Effector memory CD8-positive, alpha-beta T cell (primary cell): ENCODE data around the gene SLC2A4.
A peak's percentile ranks its signal among the peaks of the same experiment; 100 is the strongest.

Experiments
- ATAC-seq: fragments of 150-1000 bp; cut with Tn5 transposase; replicated peaks from 2 replicates; pipeline ENCODE4 v1.10.0; 2021; ENCODE audit warnings: mild to moderate bottlenecking, moderate library complexity
- DNase-seq, 3 experiments: peaks; one replicate each; pipeline ENCODE4 v3.0.0; 2021
- H3K27ac Mint-ChIP-seq, 2 donors: one replicate each; pipeline ENCODE4 v1.8.0; 2022; ENCODE audit warnings: mild to moderate bottlenecking in 2 of 2, mixed read lengths in 2 of 2, moderate library complexity in 2 of 2
- H3K27me3 Mint-ChIP-seq, 2 donors: one replicate each; pipeline ENCODE4 v1.8.0; 2022; ENCODE audit warnings: mixed read lengths in 2 of 2
- H3K36me3 Mint-ChIP-seq: one replicate; pipeline ENCODE4 v1.8.0; 2022; ENCODE audit warnings: mild to moderate bottlenecking, moderate library complexity, mixed read lengths; ENCODE audit not compliant: insufficient read depth
- H3K4me1 Mint-ChIP-seq, 2 donors: one replicate each; pipeline ENCODE4 v1.8.0; 2022; ENCODE audit warnings: low read depth in 2 of 2, mixed read lengths in 2 of 2
- H3K4me3 Mint-ChIP-seq, 2 donors: one replicate each; pipeline ENCODE4 v1.8.0; 2022; ENCODE audit warnings: mild to moderate bottlenecking in 2 of 2, mixed read lengths in 2 of 2, moderate library complexity in 2 of 2
- H3K9me3 Mint-ChIP-seq, 2 donors: one replicate each; pipeline ENCODE4 v1.8.0; 2022; ENCODE audit warnings: mixed read lengths in 2 of 2
- total RNA-seq, 9 experiments: gene quantifications; one replicate each; lab custom pipeline; 2026; lab: John Stamatoyannopoulos, UW

SLC2A4 gene
- total RNA-seq = 0 to 0.23 (median 0) reads per million in 9 experiments

DNA sequence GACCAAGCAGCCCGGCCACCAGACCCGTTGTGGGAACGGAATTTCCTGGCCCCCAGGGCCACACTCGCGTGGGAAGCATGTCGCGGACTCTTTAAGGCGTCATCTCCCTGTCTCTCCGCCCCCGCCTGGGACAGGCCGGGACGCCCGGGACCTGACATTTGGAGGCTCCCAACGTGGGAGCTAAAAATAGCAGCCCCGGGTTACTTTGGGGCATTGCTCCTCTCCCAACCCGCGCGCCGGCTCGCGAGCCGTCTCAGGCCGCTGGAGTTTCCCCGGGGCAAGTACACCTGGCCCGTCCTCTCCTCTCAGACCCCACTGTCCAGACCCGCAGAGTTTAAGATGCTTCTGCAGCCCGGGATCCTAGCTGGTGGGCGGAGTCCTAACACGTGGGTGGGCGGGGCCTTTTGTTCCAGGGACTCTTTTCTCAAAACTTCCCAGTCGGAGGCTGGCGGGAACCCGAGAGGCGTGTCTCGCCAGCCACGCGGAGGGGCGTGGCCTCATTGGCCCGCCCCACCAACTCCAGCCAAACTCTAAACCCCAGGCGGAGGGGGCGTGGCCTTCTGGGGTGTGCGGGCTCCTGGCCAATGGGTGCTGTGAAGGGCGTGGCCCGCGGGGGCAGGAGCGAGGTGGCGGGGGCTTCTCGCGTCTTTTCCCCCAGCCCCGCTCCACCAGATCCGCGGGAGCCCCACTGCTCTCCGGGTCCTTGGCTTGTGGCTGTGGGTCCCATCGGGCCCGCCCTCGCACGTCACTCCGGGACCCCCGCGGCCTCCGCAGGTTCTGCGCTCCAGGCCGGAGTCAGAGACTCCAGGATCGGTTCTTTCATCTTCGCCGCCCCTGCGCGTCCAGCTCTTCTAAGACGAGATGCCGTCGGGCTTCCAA, at the start of gene SLC2A4:
Gene SLC2A4, plus strand, starts transcription at position 645 of the 879 bp plus-strand sequence. Its CDS starts 217 bp downstream, at position 862.
- Mint-ChIP-seq H3K27ac (no peak within 1 kb of the TSS), H3K4me1 (peaks cover 16 to 22% of the 10 kb centered on the region in 2 donors), H3K36me3 (peaks cover 6% of the 10 kb centered on the region), H3K4me3 (peak within 1 kb of the TSS; percentile 80), H3K9me3 (no peaks in the 10 kb centered on the region), H3K27me3 (peaks cover 32 to 70% of the 10 kb centered on the region in 2 donors)
- DNase-seq (peak; percentile 48 to 55 (median 53)), ATAC-seq (peak; percentile 66)

DNA sequence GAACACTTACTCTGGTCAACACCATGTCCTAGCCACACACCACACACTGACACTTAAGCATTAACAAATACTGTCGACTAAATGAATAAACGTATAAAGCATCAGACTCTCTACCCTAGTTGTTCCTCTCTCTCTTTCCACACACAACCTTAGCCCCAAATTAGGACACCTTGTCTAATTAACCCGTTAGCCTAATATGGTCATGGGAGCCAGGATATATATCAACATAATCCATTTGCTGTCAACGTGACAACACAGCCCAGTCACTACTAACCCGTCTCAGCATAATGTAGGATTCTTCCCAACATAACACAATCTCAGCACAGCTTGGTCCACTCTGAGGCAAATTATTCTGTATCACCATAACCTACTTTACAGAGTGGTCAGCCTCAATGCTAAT, 49.4 kb upstream of the SLC2A4 start:
- Mint-ChIP-seq H3K9me3 (no peaks in the 10 kb centered on the region), H3K27me3 (no peaks in the 10 kb centered on the region), H3K4me3 (peak overlapping the region in 1 of 2 donors; percentile 91), H3K36me3 (peaks cover 49% of the 10 kb centered on the region), H3K27ac (no peak overlapping the region), H3K4me1 (peaks cover 39 to 51% of the 10 kb centered on the region in 2 donors)
- ATAC-seq = no peak
- DNase-seq = no peak

DNA sequence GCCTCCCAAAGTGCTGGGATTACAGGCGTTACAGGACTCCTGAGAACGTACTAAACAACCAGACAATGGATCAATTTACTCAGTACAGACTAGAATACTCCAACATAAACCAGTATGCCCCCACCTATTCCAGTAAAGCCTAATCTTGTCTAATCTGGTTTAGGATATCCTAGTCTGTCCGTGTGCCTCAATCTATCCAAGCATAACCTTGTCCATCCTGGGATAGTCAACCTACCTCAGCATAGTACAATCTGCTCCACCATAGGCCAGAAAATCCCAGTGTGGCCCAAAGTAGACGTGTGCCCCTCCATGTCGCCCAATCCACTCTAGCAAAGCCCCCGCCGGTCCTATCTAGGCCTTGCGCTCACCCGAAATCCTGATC, 47.8 kb upstream of the SLC2A4 start:
- no peak for ATAC-seq
- peak overlapping the region; percentile 91 to 92 for H3K4me3 Mint-ChIP-seq
- H3K27ac Mint-ChIP-seq = peak overlapping the region; percentile 80 to 93
- no peaks in the 10 kb centered on the region for H3K27me3 Mint-ChIP-seq
- H3K4me1 Mint-ChIP-seq = peaks cover 44 to 55% of the 10 kb centered on the region in 2 donors
- H3K36me3 Mint-ChIP-seq = peaks cover 49% of the 10 kb centered on the region
- no peaks in the 10 kb centered on the region for H3K9me3 Mint-ChIP-seq
- DNase-seq = no peak

DNA sequence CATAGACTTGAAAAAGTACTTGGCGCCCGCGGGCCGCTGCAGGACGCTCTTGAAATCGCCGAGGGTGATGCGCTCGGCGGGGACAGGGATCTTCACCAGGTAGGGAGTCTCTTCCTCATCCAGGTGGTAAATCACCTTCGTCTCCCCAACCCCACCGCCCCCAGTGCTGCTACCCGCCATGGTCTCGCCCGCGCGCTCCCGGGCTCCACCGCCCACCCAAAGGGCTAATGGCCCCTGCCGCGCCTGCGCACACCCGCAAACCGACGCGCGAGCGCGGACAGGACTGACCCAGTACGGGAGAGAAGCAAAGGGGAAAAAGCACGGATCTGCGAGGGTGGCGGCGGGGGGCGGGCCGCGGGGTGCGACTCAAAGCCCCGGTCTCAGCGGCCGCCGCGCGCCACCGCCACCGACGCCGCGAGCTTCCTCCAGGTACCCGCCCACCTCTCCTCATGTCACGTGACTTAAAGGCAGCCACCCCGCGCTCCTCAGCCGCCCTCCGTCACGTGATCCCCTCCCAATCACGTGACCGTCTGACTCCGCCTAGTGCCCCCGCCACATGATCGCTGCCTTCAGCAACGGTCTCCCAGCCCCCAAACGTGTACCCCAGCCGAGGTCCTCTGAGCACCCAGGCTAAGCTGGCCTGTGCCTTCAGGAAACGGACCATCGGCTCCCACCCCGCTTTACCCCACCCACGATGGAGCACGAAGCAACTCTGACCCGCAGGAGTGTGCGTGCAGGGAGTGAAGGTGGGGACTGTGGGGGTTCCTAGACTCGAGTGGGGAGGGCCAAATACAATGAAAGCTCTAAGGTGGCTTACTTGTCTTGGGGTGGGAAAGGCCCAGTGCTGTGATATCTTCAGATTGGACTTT, 47.2 kb upstream of the SLC2A4 start, which contains the start of gene DVL2:
Gene DVL2, minus strand, starts transcription at position 435 of the 869 bp plus-strand sequence. Its CDS starts 255 bp downstream, at position 180.
- Mint-ChIP-seq H3K27ac (peak within 1 kb of the TSS; percentile 80 to 93), H3K27me3 (no peaks in the 10 kb centered on the region), H3K4me3 (peak within 1 kb of the TSS; percentile 91 to 92), H3K9me3 (no peaks in the 10 kb centered on the region), H3K36me3 (peaks cover 55% of the 10 kb centered on the region), H3K4me1 (peaks cover 44 to 58% of the 10 kb centered on the region in 2 donors)
- ATAC-seq = peak; percentile 63
- DNase-seq = peak; percentile 91 to 94 (median 91)

DNA sequence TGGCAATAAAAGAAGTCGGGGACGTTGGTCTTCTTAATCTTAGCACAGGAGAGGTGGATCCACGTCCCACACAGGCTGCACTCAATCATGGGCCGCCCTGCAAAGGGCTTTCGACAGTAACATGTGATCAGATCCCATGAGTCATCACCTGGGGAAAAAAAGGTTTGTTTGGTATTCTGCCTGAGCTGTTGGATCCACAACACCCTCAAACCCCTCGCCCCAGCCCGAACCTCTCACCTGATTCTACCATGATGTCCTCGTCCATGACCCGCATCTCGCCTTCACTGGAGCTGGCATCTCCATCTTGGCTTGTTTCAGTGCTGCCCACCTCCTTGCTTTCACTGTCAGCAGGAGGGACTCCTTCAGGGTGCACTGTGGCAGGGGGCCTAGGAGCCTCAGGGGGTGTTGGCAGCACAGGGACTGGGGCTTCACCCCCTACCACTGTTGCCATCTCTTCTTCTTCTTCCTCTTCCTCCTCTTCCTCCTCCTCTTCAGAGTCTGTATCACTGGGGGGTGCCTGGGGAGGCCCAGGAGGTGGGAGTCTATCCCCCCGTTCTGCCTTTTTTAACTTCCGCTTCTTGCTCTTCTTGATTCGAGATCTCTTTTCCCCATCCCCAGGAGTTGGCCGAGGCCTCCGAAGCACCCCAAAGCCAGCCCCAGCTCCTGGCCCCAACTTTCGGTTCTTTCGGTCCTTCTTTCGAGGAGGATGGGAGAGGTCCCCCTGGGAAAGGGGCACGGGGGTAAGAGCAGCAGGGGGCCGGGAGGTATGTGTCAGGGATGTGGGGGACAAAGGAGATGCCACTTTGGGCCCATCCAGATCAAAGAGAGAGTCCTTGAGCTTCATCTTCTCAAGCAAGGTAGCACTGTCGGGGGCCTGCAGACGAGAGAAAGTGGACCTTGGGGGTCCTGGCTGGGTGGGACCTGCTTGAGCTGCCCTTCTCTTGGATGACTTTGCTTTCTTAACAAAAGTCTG, 45.5 kb upstream of the SLC2A4 start:
- ATAC-seq (no peak), DNase-seq (no peak)
- Mint-ChIP-seq H3K27ac (no peak overlapping the region), H3K4me1 (peaks cover 53 to 66% of the 10 kb centered on the region in 2 donors), H3K4me3 (peak overlapping the region in 1 of 2 donors; percentile 92), H3K9me3 (no peaks in the 10 kb centered on the region), H3K36me3 (peaks cover 70% of the 10 kb centered on the region), H3K27me3 (no peaks in the 10 kb centered on the region)

DNA sequence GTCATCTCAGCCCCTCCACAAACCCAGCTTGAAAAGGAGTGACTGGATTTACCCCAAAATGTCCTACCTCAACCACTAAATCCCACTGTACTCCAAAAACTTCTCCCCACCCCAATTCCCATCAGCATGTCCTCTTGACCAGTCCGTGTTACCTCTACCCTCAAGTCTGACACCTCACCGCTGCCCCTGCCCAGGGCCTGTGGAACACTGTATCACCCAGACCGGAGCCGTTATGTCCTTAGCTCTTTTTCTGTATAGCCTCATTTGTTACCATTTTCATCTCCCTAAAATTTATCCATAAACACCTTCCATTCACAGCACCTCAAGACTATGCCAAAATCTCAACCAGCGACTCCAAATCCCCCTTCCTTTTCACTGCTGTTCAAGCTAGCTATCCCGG, 44.7 kb upstream of the SLC2A4 start:
- peak overlapping the region; percentile 1 to 89 for H3K27ac Mint-ChIP-seq

DNA sequence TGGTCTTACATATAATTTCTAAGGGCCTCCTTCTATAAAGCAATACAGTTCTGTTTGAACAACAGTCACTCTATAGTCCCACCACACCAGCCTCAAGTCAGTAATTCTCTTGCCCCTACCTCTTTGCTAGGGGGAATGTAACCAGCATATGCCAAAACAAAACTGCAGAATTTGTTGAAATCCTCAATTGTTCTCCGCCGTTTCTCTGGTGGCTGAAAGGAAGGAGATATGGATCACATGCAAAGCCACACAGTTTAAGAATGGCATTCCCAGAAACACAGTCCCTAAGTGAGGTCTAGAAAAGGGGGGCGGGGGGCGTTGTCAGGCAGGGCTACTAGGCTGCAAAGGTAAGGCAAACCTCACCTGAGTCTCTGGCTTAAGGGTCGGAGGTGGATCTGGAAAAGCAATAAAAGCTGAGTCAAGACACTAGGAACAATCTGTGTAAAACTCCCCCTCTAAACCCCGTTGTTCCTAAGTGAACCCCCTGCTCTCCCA, 44.2 kb upstream of the SLC2A4 start:
- peaks cover 80% of the 10 kb centered on the region for H3K36me3 Mint-ChIP-seq
- peak overlapping the region; percentile 99 to 100 for H3K4me3 Mint-ChIP-seq
- peak overlapping the region; percentile 89 to 91 for H3K27ac Mint-ChIP-seq
- peaks cover 61 to 68% of the 10 kb centered on the region in 2 donors for H3K4me1 Mint-ChIP-seq
- no peaks in the 10 kb centered on the region for H3K9me3 Mint-ChIP-seq
- no peaks in the 10 kb centered on the region for H3K27me3 Mint-ChIP-seq
- ATAC-seq = no peak
- DNase-seq = no peak

More for the DNA sequence above, 44.7 kb upstream of the SLC2A4 start:
- DNase-seq (no peak), ATAC-seq (no peak)
- H3K4me1 Mint-ChIP-seq = peaks cover 60 to 68% of the 10 kb centered on the region in 2 donors
- peaks cover 75% of the 10 kb centered on the region for H3K36me3 Mint-ChIP-seq
- H3K27me3 Mint-ChIP-seq = no peaks in the 10 kb centered on the region
- peak overlapping the region; percentile 99 to 100 for H3K4me3 Mint-ChIP-seq
- no peaks in the 10 kb centered on the region for H3K9me3 Mint-ChIP-seq

DNA sequence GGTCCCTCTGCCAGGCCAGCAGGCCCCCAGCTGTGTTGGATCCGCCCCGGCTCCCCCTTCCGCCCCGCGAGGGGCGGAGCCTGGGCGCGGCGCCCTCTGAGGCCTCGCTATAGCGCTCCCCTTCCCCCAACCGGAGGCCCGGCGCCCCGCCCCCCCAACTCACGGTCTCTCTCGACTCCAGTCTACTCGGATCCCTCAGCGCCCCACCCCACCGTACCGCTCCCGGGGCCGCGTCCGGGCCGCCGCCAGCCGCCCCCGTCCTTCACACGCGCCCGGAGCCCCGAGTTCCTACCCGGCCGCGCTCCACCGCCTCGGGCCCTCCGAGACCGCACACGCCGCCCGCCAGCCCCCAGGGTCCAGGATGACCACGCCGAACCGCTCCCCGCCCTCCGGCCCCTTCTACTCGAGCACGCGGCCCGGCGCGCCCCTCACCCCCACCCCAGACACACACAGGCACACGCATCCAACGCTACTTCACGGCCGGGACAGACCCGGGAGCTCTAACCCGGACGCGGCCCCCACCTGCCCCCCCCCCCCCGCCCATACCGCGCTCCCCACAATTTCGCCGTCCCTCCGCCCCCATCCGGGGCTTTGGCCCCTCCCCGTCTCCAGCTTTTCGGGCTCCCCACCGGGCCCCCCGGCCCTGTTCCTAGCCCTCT, 43.6 kb upstream of the SLC2A4 start:
- peaks cover 59 to 72% of the 10 kb centered on the region in 2 donors for H3K4me1 Mint-ChIP-seq
- no peaks in the 10 kb centered on the region for H3K9me3 Mint-ChIP-seq
- H3K27ac Mint-ChIP-seq = peak overlapping the region; percentile 89 to 91
- peak; percentile 16 for ATAC-seq
- peaks cover 86% of the 10 kb centered on the region for H3K36me3 Mint-ChIP-seq
- peak overlapping the region; percentile 99 to 100 for H3K4me3 Mint-ChIP-seq
- H3K27me3 Mint-ChIP-seq = no peaks in the 10 kb centered on the region
- DNase-seq = peak; percentile 60 to 61 (median 61)

DNA sequence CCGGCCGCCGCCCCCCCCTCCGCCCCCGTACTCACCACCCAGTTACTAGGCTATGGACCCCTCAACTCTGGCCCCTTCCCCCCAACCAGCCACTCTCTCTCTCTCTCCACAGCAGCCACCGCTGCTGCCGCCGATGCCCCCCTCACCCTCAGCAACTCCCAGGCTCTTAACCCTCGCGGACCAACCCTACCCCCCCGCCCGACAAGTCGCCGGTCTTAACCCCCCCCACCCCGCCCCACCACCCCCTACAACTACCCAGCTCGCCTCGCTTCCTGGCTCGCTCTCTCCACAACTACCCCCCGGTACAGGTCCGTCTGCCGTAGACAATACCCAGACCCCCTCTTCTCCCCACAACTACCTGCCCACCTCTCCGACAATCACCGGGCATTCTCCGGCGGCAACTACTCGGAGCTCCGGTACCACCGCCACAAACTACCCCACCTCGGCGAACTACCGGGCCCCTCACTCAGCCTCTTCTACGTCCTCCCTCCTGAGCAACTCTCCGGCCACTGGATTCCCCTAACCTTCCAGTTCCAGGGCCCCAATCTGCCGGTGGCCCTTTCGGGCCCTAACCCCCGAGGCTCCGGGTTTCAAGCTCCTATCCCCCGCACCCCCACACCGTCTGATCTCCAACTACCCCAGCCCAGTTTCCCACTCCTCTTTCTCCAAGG, 43.0 kb upstream of the SLC2A4 start:
- H3K4me1 Mint-ChIP-seq = peaks cover 57 to 69% of the 10 kb centered on the region in 2 donors
- H3K27me3 Mint-ChIP-seq = no peaks in the 10 kb centered on the region
- H3K9me3 Mint-ChIP-seq = no peaks in the 10 kb centered on the region
- DNase-seq (peak in 2 of 3 experiments; percentile 18 to 33), ATAC-seq (no peak)
- peak overlapping the region; percentile 89 to 91 for H3K27ac Mint-ChIP-seq
- peaks cover 88% of the 10 kb centered on the region for H3K36me3 Mint-ChIP-seq
- H3K4me3 Mint-ChIP-seq = peak overlapping the region; percentile 99 to 100

DNA sequence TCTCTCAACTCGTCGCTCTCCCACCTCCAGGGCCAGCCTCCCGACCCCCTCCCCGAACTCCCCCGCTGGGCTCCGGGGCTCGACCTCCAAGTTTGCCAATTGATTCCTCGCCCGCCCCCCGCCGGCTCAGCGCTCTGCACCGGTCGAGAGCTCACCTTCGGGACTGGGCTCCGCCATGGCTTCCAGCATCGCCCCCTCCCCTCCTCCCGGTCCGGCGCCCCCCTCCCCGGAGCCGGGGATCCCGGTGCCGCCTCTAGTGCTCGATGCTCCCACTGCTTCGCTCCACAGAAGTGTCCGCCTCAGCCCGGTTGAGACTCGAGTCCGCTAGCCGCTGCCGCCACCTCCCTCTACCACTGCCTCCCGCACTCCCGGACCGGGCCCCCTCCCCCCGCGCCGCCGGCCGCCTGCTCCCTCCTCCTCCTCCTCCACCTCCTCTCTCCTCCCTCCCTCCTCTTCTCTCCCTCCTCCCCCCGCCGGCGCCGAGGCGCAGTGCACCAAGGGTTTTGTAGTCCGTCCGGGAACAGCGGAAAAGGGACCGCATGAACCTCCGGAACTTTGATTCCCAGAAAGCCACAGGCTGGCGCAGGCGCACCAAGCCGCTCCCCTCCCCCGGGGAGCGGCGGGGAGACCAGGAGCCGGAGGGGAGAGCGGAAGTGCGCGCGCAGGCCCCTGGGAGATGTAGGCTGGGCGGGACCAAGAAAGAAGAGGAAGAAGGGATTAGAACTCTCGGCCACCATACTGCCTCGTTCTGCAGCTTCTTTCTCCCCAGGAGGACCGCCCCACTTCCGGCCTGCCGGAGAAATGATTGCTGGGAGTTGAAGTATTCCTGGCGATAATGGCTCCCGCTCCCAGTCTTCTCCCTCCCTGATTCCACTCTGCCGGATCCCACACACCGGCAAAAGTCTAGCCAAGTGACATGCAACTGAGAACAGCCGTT, 42.2 kb upstream of the SLC2A4 start, which contains the start of gene PHF23:
Gene PHF23, minus strand, starts transcription at position 367 of the 937 bp plus-strand sequence. Its CDS starts 178 bp downstream, at position 189.
- H3K4me1 Mint-ChIP-seq = peaks cover 53 to 63% of the 10 kb centered on the region in 2 donors
- peaks cover 85% of the 10 kb centered on the region for H3K36me3 Mint-ChIP-seq
- DNase-seq (peak; percentile 86 to 91 (median 90)), ATAC-seq (peak; percentile 66)
- peak within 1 kb of the TSS; percentile 99 to 100 for H3K4me3 Mint-ChIP-seq
- H3K27ac Mint-ChIP-seq = peak within 1 kb of the TSS; percentile 89 to 91
- H3K27me3 Mint-ChIP-seq = no peaks in the 10 kb centered on the region
- H3K9me3 Mint-ChIP-seq = no peaks in the 10 kb centered on the region
